Dermis microvascular lymphatic vessel endothelial cell (primary cell): ENCODE data around the gene NXNL1. TPM values are rescaled to one million over a fixed set of nuclear protein-coding genes. Genes with fewer than 3 reads are reported as not detected.

Experiments used
- DNase-seq, 2 donors: peaks; one replicate each; pipeline versions ENCODE4 v3.0.0 to v3.0.0-alpha.2; 2010; ENCODE audit warnings: low read depth in 2 of 2
- total RNA-seq: library from RNA; depleted of rRNA; stranded (reverse); fragments of >200 nt; gene quantifications from 2 replicates; pipeline ENCODE4 v1.2.1, GENCODE V29; 2014

The NXNL1 gene
- total RNA-seq, 1 donor from 2014 or later, result not detected

- no peak for DNase-seq
These were observed 4.6 kb downstream of the NXNL1 start for GRCh38 chr19:17456127-17456526.

DNA sequence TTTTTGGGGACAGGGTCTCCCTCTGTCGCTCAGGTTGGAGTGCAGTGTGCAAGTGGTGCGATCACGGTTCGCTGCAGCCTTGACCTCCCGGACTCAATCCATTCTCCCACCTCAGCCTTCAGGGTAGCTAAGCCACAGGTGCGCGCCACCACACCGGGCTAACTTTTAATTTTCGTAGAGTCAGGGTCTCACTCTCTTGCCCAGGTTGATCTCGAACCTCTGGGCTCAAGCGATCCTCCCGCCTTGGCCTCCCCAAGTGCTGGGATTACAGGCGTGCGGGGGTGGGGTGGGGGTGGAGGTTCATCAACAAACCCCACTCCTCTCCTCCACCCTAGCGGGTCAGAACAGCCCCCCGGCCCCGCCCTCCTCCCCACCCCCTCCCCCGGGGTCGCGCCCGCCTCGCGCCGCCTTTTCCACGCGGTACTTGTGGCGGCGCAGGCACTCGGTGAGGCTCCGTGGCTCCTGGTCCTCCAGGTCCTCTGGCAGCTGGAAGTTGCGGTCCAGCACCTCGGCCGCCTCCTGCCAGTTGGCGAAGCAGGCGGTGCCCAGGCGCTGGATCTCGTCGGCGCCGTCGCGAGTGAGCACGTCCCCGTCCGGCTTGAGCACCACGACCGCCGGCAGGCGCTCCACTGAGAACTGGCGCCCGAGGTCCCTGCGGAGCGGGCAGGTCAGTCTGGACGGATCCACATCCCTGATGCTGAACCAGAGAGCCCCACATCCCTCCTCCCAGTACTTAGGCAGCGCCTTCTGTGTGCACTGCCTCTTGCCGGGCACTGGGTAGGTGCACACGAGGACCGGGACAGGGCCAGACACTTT, 5.2 kb downstream of the NXNL1 start:
- DNase-seq, result no peak

- no peak for DNase-seq
These were observed 6.1 kb downstream of the NXNL1 start for GRCh38 chr19:17454576-17455071.

DNA sequence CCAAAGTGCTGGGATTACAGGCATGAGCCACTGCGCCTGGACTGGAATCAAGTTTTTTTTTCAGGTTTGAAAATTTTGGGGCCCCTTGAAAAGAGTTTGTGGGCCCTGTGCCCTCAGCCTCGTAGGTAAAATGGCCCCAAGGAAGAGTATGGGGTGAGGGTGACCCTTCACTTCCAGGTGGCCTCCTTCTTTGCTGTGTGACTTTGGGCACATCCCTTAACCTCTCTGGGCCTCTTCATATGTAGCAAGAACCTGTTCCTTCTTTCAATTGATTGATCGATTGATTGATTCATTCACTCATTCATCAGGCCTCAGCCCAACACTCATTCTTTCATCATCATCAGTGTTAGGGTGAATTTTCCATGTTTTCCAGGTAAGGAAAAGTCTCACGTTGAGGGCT, 8.9 kb downstream of the NXNL1 start:
- no peak for DNase-seq

DNA sequence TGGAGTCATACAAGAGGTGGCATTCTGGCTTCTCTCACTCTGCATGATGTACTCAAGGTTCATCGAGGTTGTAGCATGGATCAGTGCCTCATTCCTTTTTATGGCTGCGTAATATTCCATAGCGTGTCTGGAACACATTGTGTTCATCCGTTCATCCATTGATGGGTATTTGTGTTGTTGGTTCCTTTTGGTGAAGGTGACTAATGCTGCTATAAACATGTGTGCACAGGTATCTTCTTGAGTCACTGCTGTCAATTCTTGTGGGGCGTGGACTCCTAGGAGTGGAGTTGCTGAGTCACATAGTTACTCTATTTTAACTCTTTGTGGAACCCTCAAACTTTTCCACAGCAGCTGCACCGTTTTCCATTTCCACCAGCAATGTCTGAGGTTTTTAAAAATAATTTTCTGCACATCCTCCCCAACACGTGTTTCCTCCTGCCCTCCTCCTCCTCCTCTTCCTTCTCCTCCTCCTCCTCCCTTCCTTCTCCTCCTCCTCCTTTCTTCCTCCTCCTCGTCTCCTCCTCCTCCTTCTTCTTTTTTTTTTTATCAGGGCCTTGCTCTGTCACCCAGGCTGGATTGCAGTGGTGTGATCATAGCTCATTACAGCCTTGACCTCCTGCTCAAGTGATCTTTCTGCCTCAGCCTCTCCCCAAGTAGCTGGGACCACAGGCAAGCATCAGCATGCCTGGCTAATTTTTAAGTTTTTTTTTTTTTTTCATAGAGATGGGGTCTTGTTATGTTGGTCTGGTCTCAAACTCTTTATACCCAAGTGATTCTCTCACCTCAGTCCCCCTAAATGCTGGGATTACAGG, 10.3 kb downstream of the NXNL1 start:
- no peak for DNase-seq

GRCh38 chr19:17448131-17448967, 12.4 kb downstream of the NXNL1 start, which contains the start of gene TMEM221:
TMEM221 (minus strand) TSS chr19:17448668; CDS start chr19:17448462, 206 bp downstream.
- DNase-seq, result peak in 1 of 2 donors; percentile 19

DNA sequence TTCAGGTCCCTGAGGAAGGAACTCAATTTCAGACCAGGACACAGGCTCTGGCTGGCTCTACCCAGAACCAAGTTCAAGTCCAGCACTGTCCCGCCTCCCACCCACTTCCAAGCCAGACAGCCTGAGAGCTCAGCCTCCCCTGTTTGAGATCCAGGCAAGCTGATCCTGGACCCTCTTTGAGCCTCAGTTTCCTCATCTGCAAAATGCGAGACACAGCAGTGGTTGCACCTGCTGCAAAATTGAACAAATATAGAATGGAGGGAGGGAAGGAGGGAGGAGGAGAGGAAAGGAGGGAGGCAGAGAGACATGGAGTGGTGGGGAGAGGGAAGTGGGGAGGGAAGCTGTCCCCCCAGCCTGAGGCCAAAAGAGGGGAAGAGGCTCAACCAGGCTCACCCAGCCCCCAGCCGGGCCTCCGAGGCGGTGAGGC, 13.0 kb downstream of the NXNL1 start:
- DNase-seq, result no peak

- no peak for DNase-seq
These were observed 15.1 kb downstream of the NXNL1 start for GRCh38 chr19:17445526-17446165.

DNA sequence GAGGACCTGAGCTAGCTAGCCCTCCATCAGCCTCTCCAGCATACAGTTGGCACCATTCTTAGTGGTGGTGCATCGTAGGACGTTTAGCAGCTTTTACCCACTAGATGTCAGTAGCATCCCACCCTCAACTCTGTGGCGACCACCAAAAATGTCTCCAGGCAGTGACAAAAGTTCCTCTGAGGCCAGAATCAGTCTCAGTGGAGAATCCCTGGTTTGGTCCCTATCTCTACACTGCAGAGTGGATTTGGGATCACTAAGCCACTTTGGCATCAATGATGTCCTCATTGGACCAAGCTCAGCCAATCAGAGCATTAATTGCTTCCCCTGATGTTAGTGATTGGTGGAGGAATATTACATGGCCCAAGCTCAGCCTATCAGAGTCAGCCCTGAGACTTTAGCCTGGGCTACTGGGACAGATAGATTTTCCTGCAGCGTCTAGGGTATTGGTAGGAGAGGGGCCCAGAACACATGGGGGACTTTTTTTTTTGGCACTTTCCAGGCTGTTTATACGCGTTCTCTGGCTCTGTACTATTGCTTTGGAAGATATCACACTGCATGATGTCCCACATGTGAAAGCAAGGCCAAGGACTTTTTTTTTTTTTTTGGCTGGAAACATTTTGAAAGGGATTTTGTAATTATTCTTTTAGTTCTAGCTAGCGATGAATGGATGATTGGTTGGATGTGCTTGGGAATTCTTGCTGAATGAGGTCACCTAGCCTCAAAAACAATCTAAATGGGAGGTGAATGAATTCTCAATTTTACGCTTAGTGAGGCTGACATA, 19.3 kb downstream of the NXNL1 start:
- DNase-seq, result peak in 1 of 2 donors; percentile 29

DNA sequence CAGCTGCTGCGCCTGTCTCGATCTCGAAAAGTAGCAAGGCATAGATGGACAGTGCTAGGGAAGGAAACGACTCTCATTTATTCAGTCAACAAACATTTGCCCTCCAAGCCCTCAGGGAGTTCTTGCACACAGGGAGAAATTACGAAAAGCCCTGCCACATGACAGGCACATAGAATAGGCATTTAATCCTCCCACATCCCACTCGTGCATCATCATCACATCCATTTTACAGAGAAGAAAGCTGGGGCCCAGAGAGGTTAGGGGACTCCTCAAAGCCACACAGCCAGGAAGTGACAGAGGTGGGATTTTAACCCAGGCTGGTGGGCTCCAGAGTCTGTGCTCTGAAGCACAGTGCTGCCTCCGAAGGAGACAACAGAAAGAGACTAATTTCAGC, 23.9 kb downstream of the NXNL1 start:
- no peak for DNase-seq

DNA sequence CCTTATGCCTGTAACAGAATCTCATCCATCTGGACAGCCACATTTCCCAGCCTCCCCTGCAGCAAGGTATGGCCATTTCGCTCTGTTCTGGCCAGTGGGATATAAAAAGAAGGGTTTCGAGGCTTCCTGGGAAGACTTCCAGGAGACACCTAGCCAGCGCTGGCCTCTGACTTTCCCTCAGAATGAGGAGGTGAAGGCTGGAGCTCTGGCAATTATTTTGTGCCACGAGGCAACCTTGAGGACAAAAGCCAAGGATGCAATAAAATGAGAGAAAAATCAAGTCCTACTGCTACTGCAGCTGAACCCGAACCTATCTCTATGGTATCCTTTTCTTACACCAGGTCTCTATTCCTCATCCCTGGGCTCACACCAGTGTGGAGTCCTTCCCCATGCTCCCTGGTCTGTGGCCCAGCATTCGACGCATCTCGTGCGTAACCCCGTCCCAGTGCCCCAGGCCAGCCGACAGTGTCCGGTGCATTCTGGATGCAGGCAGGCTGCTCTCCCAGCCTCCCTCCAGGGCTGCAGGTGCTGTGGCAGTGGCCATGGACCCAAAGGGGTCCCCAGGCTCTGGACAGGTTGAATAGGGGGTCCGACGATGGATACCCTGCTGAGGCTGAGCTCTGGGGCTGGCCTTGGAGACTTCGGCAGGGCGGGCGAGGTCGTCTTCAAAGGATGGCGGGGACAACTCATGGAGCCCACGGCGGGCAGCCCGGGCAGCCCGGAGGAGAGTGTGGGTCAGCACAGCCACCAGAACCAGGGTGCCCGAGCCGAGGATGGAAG, 24.4 kb downstream of the NXNL1 start:
- no peak for DNase-seq

GRCh38 chr19:17435218-17435617, 25.5 kb downstream of the NXNL1 start:
- no peak for DNase-seq

DNA sequence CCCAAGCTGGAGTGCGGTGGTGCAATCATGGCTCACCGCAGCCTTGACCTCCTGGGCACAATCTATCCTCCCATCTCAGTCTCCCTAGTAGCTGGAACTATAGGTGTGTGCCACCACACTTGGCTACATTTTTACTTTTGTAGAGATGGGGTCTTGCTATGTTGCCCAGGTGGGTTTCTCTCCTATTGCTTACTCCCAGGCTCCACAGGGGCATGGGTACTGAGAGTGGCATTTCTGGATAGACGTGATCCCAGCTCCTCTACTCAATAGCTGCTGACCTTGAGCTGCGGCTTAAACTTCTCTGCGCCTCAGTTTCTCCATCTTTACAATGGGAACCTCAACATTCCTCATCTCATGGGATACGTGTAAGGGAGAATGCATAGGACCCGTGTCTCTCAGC, 29.3 kb downstream of the NXNL1 start:
- no peak for DNase-seq

DNA sequence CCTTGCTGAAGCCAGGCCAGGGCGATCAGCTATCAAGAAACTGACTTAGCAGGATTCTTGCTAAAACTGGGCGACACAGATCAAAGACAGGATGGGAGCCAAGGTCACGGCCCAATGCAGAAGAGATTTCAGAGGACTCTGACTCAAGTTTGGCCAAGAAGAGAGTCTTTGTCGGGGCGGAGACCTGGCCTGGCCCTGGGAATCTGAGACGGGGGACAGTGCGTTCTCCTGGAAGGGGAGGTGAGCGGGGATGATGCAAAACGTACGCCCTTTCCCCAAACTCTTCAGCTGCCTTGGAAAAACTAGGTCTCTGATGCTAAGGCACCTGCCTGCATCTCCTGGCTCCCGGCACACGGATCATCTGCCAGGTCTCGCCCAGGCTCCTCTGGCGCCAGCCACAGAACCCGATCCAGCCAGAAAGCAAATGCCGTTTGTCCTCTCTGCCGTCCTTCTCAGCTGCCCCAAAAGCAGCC, 31.0 kb downstream of the NXNL1 start:
- no peak for DNase-seq

GRCh38 chr19:17424743-17425365, 35.9 kb downstream of the NXNL1 start:
- DNase-seq, result peak in 1 of 2 donors; percentile 30

GRCh38 chr19:17423429-17424208, 37.1 kb downstream of the NXNL1 start:
- DNase-seq, result no peak

- DNase-seq, result no peak
These were observed 38.8 kb downstream of the NXNL1 start for GRCh38 chr19:17421942-17422341.

GRCh38 chr19:17420475-17420924, 40.2 kb downstream of the NXNL1 start:
- peak in 1 of 2 donors; percentile 58 for DNase-seq
